Activated naive CD4-positive, alpha-beta T cell treated with anti-CD3 and anti-CD28 coated beads, Interleukin-2, amount 50 U/mL, for 16 hours (primary cell): ENCODE measurements around the gene PFN3.
A peak's percentile ranks its signal among the peaks of the same experiment; 100 is the strongest.

Source experiments
- DNase-seq: peaks from one replicate; pipeline ENCODE4 v3.0.0-alpha.2; 2020

PFN3 gene

GRCh38 chr5:177357459-177358351 is 42.8 kb downstream of the PFN3 start, which contains the start of gene RGS14:
TSS of gene RGS14 (plus strand) at chr5:177357924. CDS start at chr5:177358025, 101 bp downstream.
- DNase-seq = peak; percentile 65

- no peak for DNase-seq
Measured at GRCh38 chr5:177357146-177357458, 43.4 kb downstream of the PFN3 start.

GRCh38 chr5:177356746-177357145 is 43.7 kb downstream of the PFN3 start:
- no peak for DNase-seq

GRCh38 chr5:177355868-177356168 is 44.6 kb downstream of the PFN3 start:
- no peak for DNase-seq

- no peak for DNase-seq
Measured at GRCh38 chr5:177355162-177355867, 45.1 kb downstream of the PFN3 start.

- DNase-seq = no peak
Measured at GRCh38 chr5:177354711-177355110, 45.8 kb downstream of the PFN3 start.

GRCh38 chr5:177354256-177354655 is 46.2 kb downstream of the PFN3 start:
- no peak for DNase-seq

- DNase-seq = no peak
Measured at GRCh38 chr5:177353093-177353492, 47.4 kb downstream of the PFN3 start.

- DNase-seq = peak; percentile 90
Measured at GRCh38 chr5:177351392-177352329, 48.8 kb downstream of the PFN3 start, which contains the start of gene LMAN2. TSS of gene LMAN2 (minus strand) at chr5:177351668. CDS start at chr5:177351647, 21 bp downstream.

GRCh38 chr5:177350776-177351391 is 49.6 kb downstream of the PFN3 start:
- no peak for DNase-seq
